GM10847 (cell line): ENCODE measurements around the gene AQP2.

ENCODE experiments used
- POLR2A ChIP-seq: IDR thresholded peaks from 2 replicates; pipeline ENCODE4 v1.6.1; 2011; ENCODE audit not compliant: insufficient read length; ENCODE audit errors: extremely low read depth

Gene AQP2

GRCh38 chr12:49954863-49955830 is 4.6 kb downstream of the AQP2 start:
- no peak for TF ChIP-seq POLR2A

- TF ChIP-seq POLR2A: no peak
These were observed 5.5 kb downstream of the AQP2 start for GRCh38 chr12:49955899-49956662.

- TF ChIP-seq POLR2A: no peak
These were observed 6.4 kb downstream of the AQP2 start for GRCh38 chr12:49956663-49957569.

GRCh38 chr12:49957570-49957967 is 7.0 kb downstream of the AQP2 start:
- no peak for TF ChIP-seq POLR2A

GRCh38 chr12:49959685-49960473 is 9.3 kb downstream of the AQP2 start:
- no peak for TF ChIP-seq POLR2A

- TF ChIP-seq POLR2A: no peak
These were observed 10.1 kb downstream of the AQP2 start for GRCh38 chr12:49960474-49961110.

GRCh38 chr12:49961111-49961922 is 10.8 kb downstream of the AQP2 start, which contains the start of gene AQP5:
TSS of gene AQP5 (plus strand) at chr12:49961872. CDS start at chr12:49962018, 146 bp downstream.
- no peak for TF ChIP-seq POLR2A

GRCh38 chr12:49961993-49962764 is 11.6 kb downstream of the AQP2 start:
- TF ChIP-seq POLR2A: no peak

- TF ChIP-seq POLR2A: no peak
These were observed 12.6 kb downstream of the AQP2 start for GRCh38 chr12:49962861-49963765.

- no peak for TF ChIP-seq POLR2A
These were observed 13.7 kb downstream of the AQP2 start for GRCh38 chr12:49963976-49964815.
